GM21515 (cell line): ENCODE results near the gene TGM5.
A peak's percentile ranks its signal among the peaks of the same experiment; 100 is the strongest.
"Not testable (repeated sequence)": the region's sequence is repeated elsewhere in the genome, so short reads cannot be mapped to it uniquely, and the experiment has no call there.

ENCODE experiments used
- ATAC-seq: cut with Tn5 transposase; IDR thresholded peaks from one replicate; pipeline ENCODE4 v1.9.1; 2021; ENCODE audit not compliant: unreplicated experiment

TGM5 gene

DNA sequence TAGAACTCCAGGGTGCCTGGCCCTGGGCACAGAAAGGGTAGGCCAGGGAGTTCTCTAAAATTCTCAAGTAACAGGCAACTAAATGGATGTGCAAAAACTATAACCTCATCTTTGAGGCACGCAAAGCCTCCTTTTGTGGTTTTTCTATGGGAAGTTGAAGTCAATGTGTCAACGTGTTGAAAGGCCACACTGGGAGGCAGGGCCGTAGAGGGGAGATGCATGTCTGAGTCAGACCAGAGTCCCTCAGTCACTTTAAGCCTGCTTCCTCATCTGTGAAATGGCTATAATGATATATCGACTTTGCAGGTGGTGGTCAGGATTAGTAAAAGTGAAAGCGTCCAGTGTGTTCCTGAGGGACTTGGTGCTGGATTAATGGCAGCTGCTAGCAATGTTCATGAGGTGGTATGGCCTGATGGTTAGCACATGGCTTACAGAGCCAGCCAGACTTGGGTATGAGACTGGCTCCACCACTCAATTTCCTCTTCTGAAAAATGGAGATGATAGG, 17.0 kb downstream of the TGM5 start:
- peak; percentile 47 for ATAC-seq

- ATAC-seq, result no peak
Observed at GRCh38 chr15:43249236-43249635, 17.5 kb downstream of the TGM5 start.

- no peak for ATAC-seq
Observed at GRCh38 chr15:43246261-43246774, 20.4 kb downstream of the TGM5 start.

- ATAC-seq, result no peak
Observed at GRCh38 chr15:43244092-43244491, 22.6 kb downstream of the TGM5 start.

GRCh38 chr15:43243020-43243645, 23.6 kb downstream of the TGM5 start:
- ATAC-seq, result no peak

DNA sequence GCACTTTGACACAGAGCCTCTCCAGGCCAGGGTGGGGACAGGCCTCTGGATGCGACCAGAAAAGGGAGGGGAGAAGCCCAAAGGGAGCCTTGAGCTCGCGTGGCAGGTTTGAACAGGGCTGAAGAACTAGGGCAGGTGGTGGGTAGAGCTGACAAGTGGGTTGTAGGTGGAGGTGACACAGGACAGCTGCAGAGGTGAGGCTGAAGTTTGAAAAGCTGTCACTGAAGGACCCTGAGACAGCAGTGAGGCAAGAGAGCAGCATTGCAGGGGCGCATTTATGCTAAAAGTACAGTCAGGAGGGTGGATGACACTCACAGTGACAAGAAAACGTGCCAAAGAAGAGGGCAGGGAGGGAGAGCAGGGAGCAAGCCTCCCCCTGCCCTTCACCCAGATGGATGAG, 24.1 kb downstream of the TGM5 start:
- ATAC-seq, result no peak

GRCh38 chr15:43241100-43241499, 25.6 kb downstream of the TGM5 start:
- ATAC-seq, result no peak

DNA sequence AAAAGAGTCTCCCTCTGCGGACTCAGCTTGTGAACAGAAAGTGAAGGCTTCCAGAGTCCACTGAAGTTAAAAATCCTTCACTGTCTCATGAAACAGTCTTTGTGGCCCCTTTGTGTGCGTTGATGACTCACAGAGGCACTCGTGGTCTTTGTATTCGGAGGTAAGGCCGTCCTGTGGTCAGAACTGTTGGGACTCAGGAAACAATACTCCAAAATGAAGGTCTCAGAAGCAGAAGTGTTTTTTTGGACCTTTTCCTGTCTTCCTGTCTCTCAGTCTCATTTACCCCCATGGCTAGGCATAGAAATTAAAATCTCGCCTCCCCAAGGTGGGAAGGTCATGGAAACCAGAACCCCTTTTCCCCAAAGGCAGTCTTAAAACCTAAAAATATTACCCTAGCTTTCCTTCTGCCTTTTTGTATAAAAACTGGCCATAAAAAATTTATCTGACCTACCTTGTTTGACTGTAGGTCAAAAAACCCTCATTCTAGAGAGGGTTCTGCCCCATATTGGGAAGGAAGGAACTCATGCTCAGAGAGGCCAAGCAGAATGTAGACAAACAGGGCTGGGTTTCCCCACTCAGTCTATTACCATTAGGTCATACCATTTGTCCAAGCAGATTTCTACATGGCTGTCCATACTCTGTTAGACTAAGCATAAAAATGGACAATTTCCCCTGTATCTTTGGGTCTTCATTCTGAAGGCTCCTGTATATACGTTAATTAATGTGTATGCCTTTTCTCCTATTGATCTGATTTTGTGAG, 26.8 kb downstream of the TGM5 start:
- ATAC-seq, result no peak

- no peak for ATAC-seq
Observed at GRCh38 chr15:43238671-43239131, 28.0 kb downstream of the TGM5 start.

DNA sequence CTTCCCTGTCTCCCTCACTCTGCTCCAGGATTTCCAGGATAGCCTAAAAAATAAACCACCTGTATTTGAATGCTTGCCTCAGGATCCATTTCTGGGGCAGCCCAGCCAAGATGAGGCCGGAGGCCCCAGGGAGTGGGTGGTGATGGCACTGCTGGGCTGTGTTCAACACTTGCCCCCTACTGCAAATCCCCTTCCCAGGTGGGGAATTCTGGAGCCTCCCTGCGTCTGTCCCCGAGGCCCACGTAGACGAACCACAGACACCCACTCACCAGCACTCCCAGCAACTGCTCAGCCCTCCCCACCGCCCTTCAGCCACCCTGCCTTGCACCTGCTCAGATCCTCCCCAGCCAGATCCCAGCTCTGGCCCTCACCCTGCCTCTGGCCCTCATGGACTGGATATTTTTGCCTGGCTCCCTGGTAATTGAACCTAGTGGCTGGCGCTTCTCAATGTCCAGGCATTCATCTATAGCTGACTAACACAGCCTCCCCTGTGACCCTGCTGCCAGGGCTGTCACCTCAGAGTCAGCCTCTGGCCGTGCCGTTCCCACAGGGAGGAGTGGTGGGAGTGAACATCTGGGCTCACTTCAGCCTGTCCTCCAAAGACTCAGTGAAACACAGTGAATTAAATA, 28.8 kb downstream of the TGM5 start:
- ATAC-seq, result no peak

- no peak for ATAC-seq
Observed at GRCh38 chr15:43235536-43235935, 31.2 kb downstream of the TGM5 start.

GRCh38 chr15:43232289-43232874, 34.3 kb downstream of the TGM5 start:
- ATAC-seq, result no peak

GRCh38 chr15:43230640-43231115, 36.0 kb downstream of the TGM5 start:
- ATAC-seq, result no peak

- no peak for ATAC-seq
Observed at GRCh38 chr15:43229977-43230376, 36.8 kb downstream of the TGM5 start.

DNA sequence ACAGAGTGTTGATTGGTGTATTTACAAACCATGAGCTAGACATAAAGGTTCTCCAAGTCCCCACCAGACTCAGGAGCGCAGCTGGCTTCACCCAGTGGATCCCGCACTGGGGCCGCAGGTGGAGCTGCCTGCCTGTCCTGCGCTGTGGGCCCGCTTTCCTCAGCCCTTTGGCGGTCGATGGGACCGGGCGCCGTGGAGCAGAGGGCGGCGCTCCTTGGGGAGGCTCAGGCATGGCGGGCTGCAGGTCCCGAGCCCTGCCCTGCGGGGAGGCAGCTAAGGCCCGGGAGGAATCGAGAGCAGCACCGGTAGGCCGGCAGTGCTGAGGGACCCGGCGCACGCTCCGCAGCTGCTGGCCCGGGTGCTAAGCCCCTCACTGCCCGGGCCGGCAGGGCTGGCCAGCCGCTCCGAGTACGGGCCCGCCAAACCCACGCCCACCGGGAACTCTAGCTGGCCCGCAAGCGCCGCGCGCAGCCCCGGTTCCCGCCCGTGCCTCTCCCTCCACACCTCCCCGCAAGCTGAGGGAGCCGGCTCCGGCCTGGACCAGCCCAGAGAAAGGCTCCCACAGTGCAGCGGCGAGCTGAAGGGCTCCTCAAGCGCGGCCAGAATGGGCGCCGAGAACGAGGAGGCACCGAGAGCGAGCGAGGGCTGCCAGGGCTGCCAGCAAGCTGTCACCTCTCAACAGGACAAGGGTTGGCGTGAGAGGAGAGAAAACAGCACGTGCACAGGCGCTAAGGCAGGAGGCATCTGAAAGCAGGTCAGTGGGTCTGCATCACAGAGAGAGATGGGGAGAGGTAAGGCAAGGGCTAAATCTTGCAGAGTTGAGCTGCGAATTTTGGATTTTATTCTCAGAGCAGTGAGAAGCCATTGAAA, 40.1 kb downstream of the TGM5 start:
- no peak for ATAC-seq

GRCh38 chr15:43225950-43226255, 40.8 kb downstream of the TGM5 start:
- not testable (repeated sequence) for ATAC-seq

DNA sequence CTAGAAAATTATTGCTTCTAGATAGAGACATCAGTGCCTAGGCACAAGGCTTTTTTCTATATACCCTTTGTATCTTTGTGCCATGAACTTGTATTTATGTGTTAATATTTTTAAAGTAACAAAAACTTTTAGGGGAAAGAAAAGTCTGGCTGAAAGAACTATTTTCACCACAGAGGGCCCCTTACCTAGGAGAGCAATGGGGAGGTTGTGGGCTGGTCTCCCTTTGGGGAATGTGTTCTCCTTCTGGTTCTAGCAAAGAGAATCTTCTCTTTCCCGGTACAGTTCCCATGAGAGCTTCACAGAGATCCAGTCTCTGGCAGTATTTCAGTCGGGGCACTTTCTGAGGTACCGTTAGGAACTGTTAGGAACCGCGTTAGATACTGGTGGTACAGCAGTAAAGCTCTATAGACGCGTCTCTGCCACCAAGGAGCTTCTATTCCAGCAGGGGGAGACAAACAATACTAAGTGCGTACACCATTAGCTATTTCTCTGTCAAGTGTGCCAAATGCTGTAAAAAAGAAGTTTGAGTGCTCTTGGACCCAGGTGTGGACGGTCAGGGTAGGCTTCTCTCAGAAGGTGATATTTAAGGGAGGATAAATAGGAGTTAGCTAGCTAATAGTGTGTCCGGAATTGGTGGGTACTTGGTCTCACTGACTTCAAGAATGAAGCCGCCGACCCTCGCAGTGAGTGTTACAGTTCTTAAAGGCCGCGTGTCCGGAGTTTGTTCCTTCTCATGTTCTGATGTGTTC, 41.4 kb downstream of the TGM5 start:
- ATAC-seq, result no peak

GRCh38 chr15:43221422-43221821, 45.3 kb downstream of the TGM5 start:
- ATAC-seq, result no peak

DNA sequence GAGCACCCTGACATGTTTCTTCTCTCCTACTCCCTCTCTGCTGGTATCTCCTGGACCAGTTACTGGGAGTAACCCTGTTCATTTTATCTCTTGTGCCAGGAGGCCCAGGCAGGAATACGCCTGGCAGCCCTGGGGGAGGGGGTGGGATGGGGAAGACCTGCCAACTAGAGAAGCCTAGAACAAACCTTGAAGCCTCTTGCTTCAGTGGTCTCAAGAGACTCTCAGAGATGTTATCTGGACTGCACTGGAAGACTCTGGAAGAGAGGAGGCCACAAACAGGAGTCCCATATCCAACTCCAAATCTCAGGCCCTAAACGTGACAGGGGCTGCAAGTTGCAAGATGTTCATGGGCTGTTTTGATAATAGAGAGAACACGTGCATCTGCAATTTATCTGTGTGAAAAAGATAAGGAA, 45.7 kb downstream of the TGM5 start, which contains the start of gene EPB42:
Gene EPB42, minus strand, starts transcription at position 28 of the 413 bp plus-strand sequence. CDS start 193 bp downstream, outside the sequence.
- ATAC-seq, result no peak
